GM23338 (cell line): Measurements from ENCODE around the gene CD300H.

Experiments
- CREB1 ChIP-seq: fragments of 250-450 bp; sonication (Bioruptor Pico); IDR thresholded peaks from 2 replicates; pipeline ENCODE4 v1.5.0; 2020; ENCODE audit warnings: low read depth, mild to moderate bottlenecking, moderate library complexity
- CTCF ChIP-seq, 2 experiments: fragments of 200-600 bp in 1 of 2; sonication (generic) in 1 of 2; conservative IDR thresholded peaks; 2 replicates each; pipeline versions ENCODE4 v1.5.1 to v1.6.1; 2016 to 2017; ENCODE audit warnings: antibody characterized with exemption in 2 of 2, low read depth in 2 of 2, mild to moderate bottlenecking in 2 of 2, moderate library complexity in 1 of 2
- ETS1 ChIP-seq: IDR thresholded peaks from 2 replicates; pipeline ENCODE4 v1.6.1; 2016; ENCODE audit warnings: antibody characterized with exemption
- EZH2 ChIP-seq: fragments of 200-600 bp; sonication (generic); IDR thresholded peaks from one replicate; pipeline ENCODE4 v1.8.0; 2017; ENCODE audit warnings: antibody characterized with exemption, mild to moderate bottlenecking, low read depth; ENCODE audit not compliant: unreplicated experiment
- EZH2phosphoT487 ChIP-seq: fragments of 200-600 bp; sonication (generic); IDR thresholded peaks from one replicate; pipeline ENCODE4 v1.8.1; 2018; ENCODE audit warnings: antibody characterized with exemption; ENCODE audit not compliant: unreplicated experiment
- JUNB ChIP-seq: IDR thresholded peaks from one replicate; pipeline ENCODE4 v1.6.1; 2016; ENCODE audit warnings: antibody characterized with exemption; ENCODE audit not compliant: unreplicated experiment
- NANOG ChIP-seq: IDR thresholded peaks from 2 replicates; pipeline ENCODE4 v1.6.1; 2016; ENCODE audit warnings: antibody characterized with exemption, borderline replicate concordance
- POLR2AphosphoS5 ChIP-seq: IDR thresholded peaks from 2 replicates; pipeline ENCODE4 v1.6.1; 2016; ENCODE audit warnings: antibody characterized with exemption, low read depth
- REST ChIP-seq: IDR thresholded peaks from one replicate; pipeline ENCODE4 v1.6.1; 2018; ENCODE audit warnings: antibody characterized with exemption; ENCODE audit not compliant: unreplicated experiment
- STAT1 ChIP-seq: IDR thresholded peaks from one replicate; pipeline ENCODE4 v1.6.1; 2016; ENCODE audit warnings: antibody characterized with exemption; ENCODE audit not compliant: unreplicated experiment
- ZNF114 ChIP-seq: fragments of 250-450 bp; sonication (Bioruptor Pico); IDR thresholded peaks from 2 replicates; pipeline ENCODE4 v1.5.0; 2020; ENCODE audit warnings: mild to moderate bottlenecking, moderate library complexity
- ZNF331 ChIP-seq: fragments of 250-450 bp; sonication (Bioruptor Pico); IDR thresholded peaks from 2 replicates; pipeline ENCODE4 v1.5.0; 2020; ENCODE audit warnings: low read depth, mild to moderate bottlenecking, moderate library complexity

GRCh38 chr17:74512036-74512435, 55.3 kb downstream of the CD300H start:
- TF ChIP-seq CTCF (conservative IDR thresholded peaks at IDR 0.05; ENCODE audit: low read depth in 2 of 2) (no peak), POLR2AphosphoS5 (no peak), EZH2phosphoT487 (no peak), JUNB (no peak), CREB1 (no peak), EZH2 (no peak), NANOG (no peak), REST (no peak), ETS1 (no peak), ZNF331 (no peak), ZNF114 (CRISPR knock-in tag) (no peak), STAT1 (no peak)
